CD4-positive, alpha-beta T cell treated with Interleukin-2 at 100 ng/mL for 4 hours (primary cell): Measurements from ENCODE around the gene CD44.

Experiments used
- DNase-seq: peaks from one replicate; pipeline ENCODE4 v3.0.0-alpha.2; 2020; ENCODE audit warnings: low spot score

The CD44 gene

GRCh38 chr11:35158701-35159510 lies 19.9 kb downstream of the CD44 start:
- no peak for DNase-seq

- peak; percentile 44 for DNase-seq
Observed at GRCh38 chr11:35160246-35160824, 21.4 kb downstream of the CD44 start.

- DNase-seq, result no peak
Observed at GRCh38 chr11:35160902-35161597, 22.1 kb downstream of the CD44 start.

- DNase-seq, result peak; percentile 44
Observed at GRCh38 chr11:35162745-35163144, 23.8 kb downstream of the CD44 start.

- no peak for DNase-seq
Observed at GRCh38 chr11:35163209-35163608, 24.2 kb downstream of the CD44 start.

GRCh38 chr11:35163702-35164496 lies 24.9 kb downstream of the CD44 start:
- DNase-seq, result peak; percentile 49

GRCh38 chr11:35165030-35165422 lies 26.1 kb downstream of the CD44 start:
- DNase-seq, result no peak

GRCh38 chr11:35165423-35166368 lies 26.7 kb downstream of the CD44 start:
- DNase-seq, result peak; percentile 96

- DNase-seq, result peak; percentile 47
Observed at GRCh38 chr11:35166369-35167360, 27.7 kb downstream of the CD44 start.

GRCh38 chr11:35167426-35167954 lies 28.5 kb downstream of the CD44 start:
- no peak for DNase-seq

GRCh38 chr11:35168671-35169070 lies 29.7 kb downstream of the CD44 start:
- no peak for DNase-seq

- no peak for DNase-seq
Observed at GRCh38 chr11:35169112-35169511, 30.1 kb downstream of the CD44 start.

- no peak for DNase-seq
Observed at GRCh38 chr11:35169754-35170153, 30.8 kb downstream of the CD44 start.

- DNase-seq, result no peak
Observed at GRCh38 chr11:35170503-35170902, 31.5 kb downstream of the CD44 start.

- no peak for DNase-seq
Observed at GRCh38 chr11:35171226-35171625, 32.3 kb downstream of the CD44 start.

- DNase-seq, result no peak
Observed at GRCh38 chr11:35173011-35173511, 34.1 kb downstream of the CD44 start.

- peak; percentile 49 for DNase-seq
Observed at GRCh38 chr11:35173616-35174566, 34.9 kb downstream of the CD44 start.

GRCh38 chr11:35174666-35175065 lies 35.7 kb downstream of the CD44 start:
- peak; percentile 70 for DNase-seq
